GM21447 (cell line): ENCODE results near the gene ZNF805.
"Not testable (repeated sequence)": the region's sequence is repeated elsewhere in the genome, so short reads cannot be mapped to it uniquely, and the experiment has no call there.

Experiments
- ATAC-seq: cut with Tn5 transposase; IDR thresholded peaks from one replicate; pipeline ENCODE4 v1.9.1; 2021; ENCODE audit not compliant: unreplicated experiment

The ZNF805 gene

GRCh38 chr19:57267291-57267690, 26.9 kb downstream of the ZNF805 start:
- no peak for ATAC-seq

- no peak for ATAC-seq
Measured at GRCh38 chr19:57269515-57270250, 29.3 kb downstream of the ZNF805 start.

GRCh38 chr19:57271280-57271679, 30.8 kb downstream of the ZNF805 start:
- no peak for ATAC-seq

- no peak for ATAC-seq
Measured at GRCh38 chr19:57273014-57273413, 32.6 kb downstream of the ZNF805 start.

GRCh38 chr19:57276430-57276829, 36.0 kb downstream of the ZNF805 start:
- ATAC-seq: no peak

GRCh38 chr19:57278481-57278880, 38.0 kb downstream of the ZNF805 start:
- not testable (repeated sequence) for ATAC-seq

GRCh38 chr19:57279418-57280164, 39.2 kb downstream of the ZNF805 start:
- ATAC-seq: peak; percentile 68

- ATAC-seq: peak; percentile 80
Measured at GRCh38 chr19:57280165-57280961, 39.9 kb downstream of the ZNF805 start, which contains the start of gene ZNF460. ZNF460 (plus strand) TSS chr19:57280485; CDS start chr19:57280807, 322 bp downstream.

GRCh38 chr19:57280962-57281400, 40.5 kb downstream of the ZNF805 start:
- no peak for ATAC-seq

- no peak for ATAC-seq
Measured at GRCh38 chr19:57282011-57282643, 41.7 kb downstream of the ZNF805 start.

GRCh38 chr19:57288373-57288772, 47.9 kb downstream of the ZNF805 start:
- no peak for ATAC-seq

GRCh38 chr19:57290970-57291369, 50.5 kb downstream of the ZNF805 start:
- ATAC-seq: no peak

GRCh38 chr19:57292547-57292946, 52.1 kb downstream of the ZNF805 start:
- ATAC-seq: no peak

- ATAC-seq: no peak
Measured at GRCh38 chr19:57293719-57294118, 53.3 kb downstream of the ZNF805 start.

GRCh38 chr19:57302020-57302465, 61.6 kb downstream of the ZNF805 start:
- ATAC-seq: no peak

- no peak for ATAC-seq
Measured at GRCh38 chr19:57302727-57303401, 62.4 kb downstream of the ZNF805 start.
